D721Med (cell line): ENCODE data around the gene DOCK4.

Source experiments
- DNase-seq: peaks from one replicate; pipeline ENCODE4 v3.0.0; 2011; ENCODE audit warnings: low spot score; ENCODE audit not compliant: insufficient read length
- FAIRE-seq: peaks from 2 replicates; lab custom pipeline; 2011; peaks lifted over from hg19 to GRCh38; lab: Jason Lieb, UNC
- CTCF ChIP-seq: IDR thresholded peaks from 2 replicates; pipeline ENCODE4 v1.5.1; 2012; ENCODE audit warnings: mild to moderate bottlenecking, control low read depth; ENCODE audit not compliant: insufficient read depth; ENCODE audit errors: missing control alignments

Gene DOCK4

GRCh38 chr7:111750878-111751277, 455.3 kb downstream of the DOCK4 start:
- TF ChIP-seq CTCF = no peak
- FAIRE-seq (no peak), DNase-seq (no peak)

GRCh38 chr7:111750228-111750627, 456.0 kb downstream of the DOCK4 start:
- TF ChIP-seq CTCF = no peak
- FAIRE-seq (no peak), DNase-seq (no peak)

GRCh38 chr7:111749625-111750024, 456.6 kb downstream of the DOCK4 start:
- no peak for TF ChIP-seq CTCF
- FAIRE-seq (no peak), DNase-seq (no peak)

- FAIRE-seq (no peak), DNase-seq (no peak)
- TF ChIP-seq CTCF = no peak
These were observed 458.5 kb downstream of the DOCK4 start for GRCh38 chr7:111747718-111748117.

- DNase-seq (no peak), FAIRE-seq (no peak)
- TF ChIP-seq CTCF = no peak
These were observed 459.2 kb downstream of the DOCK4 start for GRCh38 chr7:111746950-111747349.

GRCh38 chr7:111744501-111745155, 461.6 kb downstream of the DOCK4 start:
- DNase-seq (no peak), FAIRE-seq (no peak)
- TF ChIP-seq CTCF = no peak

GRCh38 chr7:111743244-111743847, 462.9 kb downstream of the DOCK4 start:
- FAIRE-seq (no peak), DNase-seq (no peak)
- no peak for TF ChIP-seq CTCF
